Tibial nerve (tissue), 3 donors: ENCODE results near the gene CORO2B.

Experiments
- POLR2A ChIP-seq, 2 donors: fragments of 450-650 bp; IDR thresholded peaks; one replicate each; pipeline ENCODE4 v1.6.1; 2017; ENCODE audit warnings: antibody characterized with exemption in 2 of 2, mild to moderate bottlenecking in 2 of 2, moderate library complexity in 2 of 2
- TF ChIP-seq, protein P1 (sequence below), 5 experiments: fragments of 200-600 bp in 3 of 5; fragments of 450-650 bp in 2 of 5; sonication (generic) in 3 of 5; IDR thresholded peaks; one replicate each; pipeline ENCODE4 v1.5.1; 2016 to 2019; ENCODE audit warnings: antibody characterized with exemption in 5 of 5, mild to moderate bottlenecking in 3 of 5, moderate library complexity in 2 of 5

DNA sequence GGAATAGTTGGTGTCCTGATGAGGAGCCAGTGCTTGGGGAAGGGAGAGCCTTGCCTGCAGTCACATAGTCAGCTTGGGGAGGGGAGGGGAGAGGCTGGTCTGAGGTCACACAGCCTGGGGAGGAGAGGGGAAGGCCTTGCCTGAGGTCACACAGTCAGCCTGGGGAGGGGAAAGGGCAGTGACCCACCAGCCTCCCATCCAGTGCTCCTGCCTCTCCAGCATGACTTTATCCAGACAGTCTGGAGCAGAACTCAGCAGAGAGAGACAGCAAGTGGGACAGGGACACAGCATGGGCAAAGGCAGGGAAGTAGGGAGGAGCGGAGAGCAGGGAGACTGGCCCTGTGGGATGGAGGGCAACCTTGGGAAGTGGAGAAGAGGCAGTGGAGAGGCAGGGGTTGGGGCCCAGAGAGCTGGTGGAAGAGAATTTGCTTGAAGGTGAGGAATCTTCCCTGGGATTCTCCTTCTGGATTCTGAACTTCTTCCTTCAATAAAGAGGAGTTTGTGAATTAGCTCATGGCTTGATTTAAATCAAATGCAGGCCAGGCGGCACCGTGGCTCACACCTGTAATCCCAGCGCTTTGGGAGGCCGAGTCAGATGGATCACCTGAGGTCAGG is 64.5 kb downstream of the CORO2B start:
- TF ChIP-seq POLR2A (IDR thresholded peaks at IDR 0.05): no peak
- TF ChIP-seq, protein P1, sequence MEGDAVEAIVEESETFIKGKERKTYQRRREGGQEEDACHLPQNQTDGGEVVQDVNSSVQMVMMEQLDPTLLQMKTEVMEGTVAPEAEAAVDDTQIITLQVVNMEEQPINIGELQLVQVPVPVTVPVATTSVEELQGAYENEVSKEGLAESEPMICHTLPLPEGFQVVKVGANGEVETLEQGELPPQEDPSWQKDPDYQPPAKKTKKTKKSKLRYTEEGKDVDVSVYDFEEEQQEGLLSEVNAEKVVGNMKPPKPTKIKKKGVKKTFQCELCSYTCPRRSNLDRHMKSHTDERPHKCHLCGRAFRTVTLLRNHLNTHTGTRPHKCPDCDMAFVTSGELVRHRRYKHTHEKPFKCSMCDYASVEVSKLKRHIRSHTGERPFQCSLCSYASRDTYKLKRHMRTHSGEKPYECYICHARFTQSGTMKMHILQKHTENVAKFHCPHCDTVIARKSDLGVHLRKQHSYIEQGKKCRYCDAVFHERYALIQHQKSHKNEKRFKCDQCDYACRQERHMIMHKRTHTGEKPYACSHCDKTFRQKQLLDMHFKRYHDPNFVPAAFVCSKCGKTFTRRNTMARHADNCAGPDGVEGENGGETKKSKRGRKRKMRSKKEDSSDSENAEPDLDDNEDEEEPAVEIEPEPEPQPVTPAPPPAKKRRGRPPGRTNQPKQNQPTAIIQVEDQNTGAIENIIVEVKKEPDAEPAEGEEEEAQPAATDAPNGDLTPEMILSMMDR (IDR thresholded peaks at IDR 0.05): no peak
